GM19099 (cell line): Measurements from ENCODE around the gene RNPEPL1.

Experiments
- POLR2A ChIP-seq: IDR thresholded peaks from 3 replicates; pipeline ENCODE4 v1.6.1; 2011; ENCODE audit warnings: low read depth; ENCODE audit not compliant: insufficient read length; ENCODE audit errors: extremely low read depth

Gene RNPEPL1

GRCh38 chr2:240597419-240598181 lies 29.3 kb downstream of the RNPEPL1 start:
- no peak for TF ChIP-seq POLR2A

- no peak for TF ChIP-seq POLR2A
Observed at GRCh38 chr2:240598311-240598911, 30.1 kb downstream of the RNPEPL1 start.

GRCh38 chr2:240599141-240599583 lies 30.9 kb downstream of the RNPEPL1 start:
- no peak for TF ChIP-seq POLR2A

GRCh38 chr2:240600451-240600961 lies 32.2 kb downstream of the RNPEPL1 start:
- no peak for TF ChIP-seq POLR2A

- no peak for TF ChIP-seq POLR2A
Observed at GRCh38 chr2:240601061-240601830, 33.0 kb downstream of the RNPEPL1 start.

GRCh38 chr2:240601831-240602160 lies 33.5 kb downstream of the RNPEPL1 start:
- no peak for TF ChIP-seq POLR2A

GRCh38 chr2:240602266-240603050 lies 34.2 kb downstream of the RNPEPL1 start:
- TF ChIP-seq POLR2A, result no peak

- no peak for TF ChIP-seq POLR2A
Observed at GRCh38 chr2:240603081-240603835, 35.0 kb downstream of the RNPEPL1 start.

- no peak for TF ChIP-seq POLR2A
Observed at GRCh38 chr2:240603846-240604245, 35.6 kb downstream of the RNPEPL1 start.

- no peak for TF ChIP-seq POLR2A
Observed at GRCh38 chr2:240604291-240604938, 36.1 kb downstream of the RNPEPL1 start.

GRCh38 chr2:240604939-240605716 lies 36.8 kb downstream of the RNPEPL1 start:
- no peak for TF ChIP-seq POLR2A

- TF ChIP-seq POLR2A, result no peak
Observed at GRCh38 chr2:240605867-240606743, 37.8 kb downstream of the RNPEPL1 start.
